Nephron (organoid): ENCODE data around the gene DHRS7C.

ENCODE experiments used
- H3K27ac Mint-ChIP-seq, 3 experiments: 2 replicates each; pipeline ENCODE4 v1.8.0; 2020; ENCODE audit warnings: mixed read lengths in 3 of 3, mild to moderate bottlenecking in 2 of 3, moderate library complexity in 1 of 3
- H3K27me3 Mint-ChIP-seq: 2 replicates; pipeline ENCODE4 v1.8.0; 2021; ENCODE audit warnings: low read depth, mild to moderate bottlenecking, moderate library complexity, mixed read lengths
- H3K36me3 Mint-ChIP-seq: 2 replicates; pipeline ENCODE4 v1.8.0; 2020; ENCODE audit warnings: low read depth, mixed read lengths
- H3K4me1 Mint-ChIP-seq: 2 replicates; pipeline ENCODE4 v1.8.0; 2020; ENCODE audit warnings: mixed read lengths
- H3K4me3 Mint-ChIP-seq, 3 experiments: 2 replicates each; pipeline ENCODE4 v1.8.0; 2020; ENCODE audit warnings: mild to moderate bottlenecking in 3 of 3, mixed read lengths in 3 of 3, moderate library complexity in 2 of 3
- H3K9me3 Mint-ChIP-seq: 2 replicates; pipeline ENCODE4 v1.8.0; 2020; ENCODE audit warnings: mixed read lengths
- TF ChIP-seq, protein P1 (sequence below), 3 experiments: fragments of 200-600 bp; sonication (generic); IDR thresholded peaks; one replicate each; pipeline ENCODE4 v1.5.0; 2021; ENCODE audit warnings: antibody characterized with exemption in 3 of 3; ENCODE audit not compliant: unreplicated experiment in 3 of 3

DHRS7C gene

DNA sequence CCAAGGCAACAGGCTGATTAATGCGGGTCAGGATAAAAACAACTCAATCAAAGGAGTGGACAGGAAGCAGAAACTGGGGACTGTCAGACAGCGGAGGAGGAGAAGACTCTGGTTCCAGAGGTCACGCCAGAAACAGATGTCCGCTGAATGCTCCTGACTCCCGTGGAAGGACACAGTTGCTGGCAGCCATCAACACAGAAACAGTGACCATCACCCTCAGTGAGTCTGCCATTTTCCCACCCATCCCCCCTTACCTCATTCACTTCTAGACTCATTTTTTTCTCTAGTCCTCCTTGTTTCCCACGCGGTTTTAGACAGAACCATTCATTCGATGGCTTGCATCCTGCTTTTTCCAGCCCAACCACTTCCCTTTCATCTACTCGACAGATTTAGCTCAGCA, 40.9 kb downstream of the DHRS7C start:
- H3K4me1 Mint-ChIP-seq: peaks cover 17% of the 10 kb centered on the region
- TF ChIP-seq, protein P1, sequence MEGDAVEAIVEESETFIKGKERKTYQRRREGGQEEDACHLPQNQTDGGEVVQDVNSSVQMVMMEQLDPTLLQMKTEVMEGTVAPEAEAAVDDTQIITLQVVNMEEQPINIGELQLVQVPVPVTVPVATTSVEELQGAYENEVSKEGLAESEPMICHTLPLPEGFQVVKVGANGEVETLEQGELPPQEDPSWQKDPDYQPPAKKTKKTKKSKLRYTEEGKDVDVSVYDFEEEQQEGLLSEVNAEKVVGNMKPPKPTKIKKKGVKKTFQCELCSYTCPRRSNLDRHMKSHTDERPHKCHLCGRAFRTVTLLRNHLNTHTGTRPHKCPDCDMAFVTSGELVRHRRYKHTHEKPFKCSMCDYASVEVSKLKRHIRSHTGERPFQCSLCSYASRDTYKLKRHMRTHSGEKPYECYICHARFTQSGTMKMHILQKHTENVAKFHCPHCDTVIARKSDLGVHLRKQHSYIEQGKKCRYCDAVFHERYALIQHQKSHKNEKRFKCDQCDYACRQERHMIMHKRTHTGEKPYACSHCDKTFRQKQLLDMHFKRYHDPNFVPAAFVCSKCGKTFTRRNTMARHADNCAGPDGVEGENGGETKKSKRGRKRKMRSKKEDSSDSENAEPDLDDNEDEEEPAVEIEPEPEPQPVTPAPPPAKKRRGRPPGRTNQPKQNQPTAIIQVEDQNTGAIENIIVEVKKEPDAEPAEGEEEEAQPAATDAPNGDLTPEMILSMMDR (IDR thresholded peaks at IDR 0.05; ENCODE audit: unreplicated experiment in 3 of 3): no peak
- H3K27ac Mint-ChIP-seq: peak overlapping the region; percentile 38 to 72 (median 71)
- no peaks in the 10 kb centered on the region for H3K27me3 Mint-ChIP-seq
- peak overlapping the region in 1 of 3 experiments; percentile 0 for H3K4me3 Mint-ChIP-seq
- H3K9me3 Mint-ChIP-seq: no peaks in the 10 kb centered on the region
- H3K36me3 Mint-ChIP-seq: no peaks in the 10 kb centered on the region

DNA sequence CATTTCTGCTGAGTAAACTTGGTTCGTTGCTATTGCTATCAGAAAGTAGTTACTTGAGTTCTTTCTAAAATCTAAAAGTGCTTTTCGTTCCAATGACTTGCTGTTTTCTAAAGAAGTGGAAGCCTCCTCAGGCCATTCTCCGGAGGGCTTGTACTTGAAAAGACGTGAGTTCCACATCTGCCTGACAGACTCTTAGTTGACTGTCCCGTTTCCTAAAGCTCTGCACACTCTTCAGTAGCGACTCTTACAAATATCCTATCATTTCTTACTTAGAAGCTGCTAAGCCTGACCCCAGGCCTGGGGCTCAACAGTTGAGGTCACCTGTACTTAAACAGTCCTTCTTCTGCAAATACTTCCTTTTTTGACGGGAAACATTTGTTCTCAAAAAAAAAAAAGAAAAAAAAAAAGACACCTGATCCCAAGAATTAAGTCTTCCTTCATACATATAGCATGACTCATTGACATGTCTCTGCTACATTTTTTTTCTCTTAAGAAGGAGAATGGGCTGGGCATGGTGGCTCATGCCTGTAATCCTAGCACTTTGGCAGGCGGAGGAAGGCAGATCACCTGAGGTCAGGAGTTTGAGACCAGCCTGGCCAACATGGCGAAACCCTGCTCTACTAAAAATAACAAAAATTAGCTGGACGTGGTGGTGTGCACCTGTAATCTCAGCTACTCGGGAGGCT, 61.5 kb downstream of the DHRS7C start:
- Mint-ChIP-seq H3K36me3 (peaks cover 4% of the 10 kb centered on the region), H3K27ac (no peak overlapping the region), H3K9me3 (peaks cover 5% of the 10 kb centered on the region), H3K27me3 (peaks cover 24% of the 10 kb centered on the region), H3K4me3 (no peak overlapping the region), H3K4me1 (peaks cover 15% of the 10 kb centered on the region)
- TF ChIP-seq, protein P1 (IDR thresholded peaks at IDR 0.05; ENCODE audit: unreplicated experiment in 3 of 3): no peak

DNA sequence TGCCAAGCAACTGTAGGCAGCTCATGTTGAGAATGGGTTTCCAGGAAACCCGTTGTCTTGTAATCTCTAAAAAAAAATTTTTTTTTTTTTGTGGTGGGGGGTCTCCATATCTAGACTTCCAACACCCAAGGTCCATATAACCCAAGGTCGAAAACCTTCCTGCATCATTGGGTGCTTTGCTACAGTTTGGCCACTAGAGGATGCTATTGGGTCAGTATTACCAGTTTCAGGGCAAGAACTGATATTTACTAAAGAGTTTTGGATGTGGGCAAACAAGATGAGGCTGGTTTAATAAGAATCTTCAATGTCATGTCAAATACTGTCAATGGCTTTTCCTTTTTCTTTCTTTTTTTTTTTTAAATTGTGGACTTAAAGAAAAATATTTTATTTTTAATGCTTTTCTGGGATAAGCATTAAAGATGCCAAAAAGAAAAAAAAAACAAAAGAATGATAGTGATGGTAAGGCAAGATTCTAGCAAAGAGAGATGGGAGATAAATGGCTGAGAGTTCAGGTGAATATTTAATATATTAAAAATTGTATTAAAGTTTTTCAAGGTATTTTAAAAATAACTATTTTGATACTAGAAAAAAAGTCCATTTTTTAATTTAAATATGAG, 62.2 kb downstream of the DHRS7C start:
- no peak overlapping the region for H3K4me3 Mint-ChIP-seq
- peaks cover 4% of the 10 kb centered on the region for H3K36me3 Mint-ChIP-seq
- H3K9me3 Mint-ChIP-seq: peaks cover 5% of the 10 kb centered on the region
- TF ChIP-seq, protein P1 (IDR thresholded peaks at IDR 0.05; ENCODE audit: unreplicated experiment in 3 of 3): peak; percentile 96 to 99 (median 98)
- peaks cover 24% of the 10 kb centered on the region for H3K27me3 Mint-ChIP-seq
- no peak overlapping the region for H3K27ac Mint-ChIP-seq
- H3K4me1 Mint-ChIP-seq: peaks cover 15% of the 10 kb centered on the region

DNA sequence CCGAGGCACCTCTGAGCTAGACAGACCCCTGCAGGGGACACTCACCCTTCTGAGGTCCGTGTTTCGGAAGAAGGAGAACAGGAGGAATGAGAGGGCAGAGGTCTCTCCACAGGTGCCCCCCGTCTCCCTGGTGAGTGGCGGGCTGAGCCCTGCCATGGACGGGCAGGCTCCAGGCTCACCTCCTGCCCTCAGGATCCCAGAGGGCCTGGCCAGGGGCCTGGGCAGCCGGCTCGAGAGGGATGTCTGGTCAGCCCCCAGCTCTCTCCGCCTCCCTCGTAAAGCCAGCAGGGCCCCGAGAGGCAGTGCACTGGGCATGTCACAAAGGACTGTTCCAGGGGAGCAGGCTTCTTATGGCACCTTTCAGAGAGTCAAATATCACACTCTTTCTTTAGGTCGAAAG, 62.8 kb downstream of the DHRS7C start:
- H3K36me3 Mint-ChIP-seq: peaks cover 4% of the 10 kb centered on the region
- peaks cover 24% of the 10 kb centered on the region for H3K27me3 Mint-ChIP-seq
- no peak overlapping the region for H3K27ac Mint-ChIP-seq
- H3K9me3 Mint-ChIP-seq: peaks cover 4% of the 10 kb centered on the region
- H3K4me1 Mint-ChIP-seq: peaks cover 15% of the 10 kb centered on the region
- TF ChIP-seq, protein P1 (IDR thresholded peaks at IDR 0.05; ENCODE audit: unreplicated experiment in 3 of 3): no peak
- H3K4me3 Mint-ChIP-seq: no peak overlapping the region

DNA sequence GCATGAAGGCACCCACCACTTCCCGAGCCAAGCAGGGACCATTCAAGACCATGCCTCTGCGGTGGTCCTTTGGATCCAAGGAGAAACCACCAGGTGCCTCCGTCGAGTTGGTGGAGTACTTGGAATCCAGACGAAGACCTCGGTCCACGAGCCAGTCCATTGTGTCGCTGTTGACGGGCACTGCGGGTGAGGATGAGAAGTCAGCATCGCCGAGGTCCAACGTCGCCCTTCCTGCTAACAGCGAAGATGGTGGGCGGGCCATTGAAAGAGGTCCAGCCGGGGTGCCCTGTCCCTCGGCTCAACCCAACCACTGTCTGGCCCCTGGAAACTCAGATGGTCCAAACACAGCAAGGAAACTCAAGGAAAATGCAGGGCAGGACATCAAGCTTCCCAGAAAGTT, 63.4 kb downstream of the DHRS7C start:
- no peak overlapping the region for H3K27ac Mint-ChIP-seq
- H3K4me3 Mint-ChIP-seq: no peak overlapping the region
- H3K4me1 Mint-ChIP-seq: peaks cover 15% of the 10 kb centered on the region

More for the DNA sequence above, 63.4 kb downstream of the DHRS7C start:
- TF ChIP-seq, protein P1 (IDR thresholded peaks at IDR 0.05; ENCODE audit: unreplicated experiment in 3 of 3): no peak
- Mint-ChIP-seq H3K27me3 (peaks cover 24% of the 10 kb centered on the region), H3K9me3 (peaks cover 3% of the 10 kb centered on the region), H3K36me3 (peaks cover 4% of the 10 kb centered on the region)
